GM12872 (cell line): ENCODE results near the gene NLRC4.

ENCODE experiments used
- CTCF ChIP-seq: IDR thresholded peaks from 3 replicates; pipeline ENCODE4 v1.5.1; 2011; ENCODE audit warnings: low read depth, mild to moderate bottlenecking, low read length, moderate library complexity; ENCODE audit not compliant: insufficient read depth

Gene NLRC4

GRCh38 chr2:32264422-32265105, at the start of gene NLRC4:
TSS of gene NLRC4 (minus strand) at chr2:32264886. CDS start at chr2:32256775, 8,111 bp downstream.
- TF ChIP-seq CTCF, result no peak

GRCh38 chr2:32310577-32310976, 45.9 kb upstream of the NLRC4 start:
- TF ChIP-seq CTCF, result no peak

- no peak for TF ChIP-seq CTCF
Measured at GRCh38 chr2:32291746-32292145, 27.1 kb upstream of the NLRC4 start.

- TF ChIP-seq CTCF, result no peak
Measured at GRCh38 chr2:32290000-32290339, 25.3 kb upstream of the NLRC4 start.

- TF ChIP-seq CTCF, result no peak
Measured at GRCh38 chr2:32289165-32289999, 24.7 kb upstream of the NLRC4 start.

- TF ChIP-seq CTCF, result no peak
Measured at GRCh38 chr2:32284321-32284720, 19.6 kb upstream of the NLRC4 start.

- TF ChIP-seq CTCF, result no peak
Measured at GRCh38 chr2:32278478-32278853, 13.8 kb upstream of the NLRC4 start.
